ENCODE measurements around the gene TNFRSF13B.
"Not testable (repeated sequence)": the region's sequence is repeated elsewhere in the genome, so short reads cannot be mapped to it uniquely, and the experiment has no call there.

Gene TNFRSF13B

DNA sequence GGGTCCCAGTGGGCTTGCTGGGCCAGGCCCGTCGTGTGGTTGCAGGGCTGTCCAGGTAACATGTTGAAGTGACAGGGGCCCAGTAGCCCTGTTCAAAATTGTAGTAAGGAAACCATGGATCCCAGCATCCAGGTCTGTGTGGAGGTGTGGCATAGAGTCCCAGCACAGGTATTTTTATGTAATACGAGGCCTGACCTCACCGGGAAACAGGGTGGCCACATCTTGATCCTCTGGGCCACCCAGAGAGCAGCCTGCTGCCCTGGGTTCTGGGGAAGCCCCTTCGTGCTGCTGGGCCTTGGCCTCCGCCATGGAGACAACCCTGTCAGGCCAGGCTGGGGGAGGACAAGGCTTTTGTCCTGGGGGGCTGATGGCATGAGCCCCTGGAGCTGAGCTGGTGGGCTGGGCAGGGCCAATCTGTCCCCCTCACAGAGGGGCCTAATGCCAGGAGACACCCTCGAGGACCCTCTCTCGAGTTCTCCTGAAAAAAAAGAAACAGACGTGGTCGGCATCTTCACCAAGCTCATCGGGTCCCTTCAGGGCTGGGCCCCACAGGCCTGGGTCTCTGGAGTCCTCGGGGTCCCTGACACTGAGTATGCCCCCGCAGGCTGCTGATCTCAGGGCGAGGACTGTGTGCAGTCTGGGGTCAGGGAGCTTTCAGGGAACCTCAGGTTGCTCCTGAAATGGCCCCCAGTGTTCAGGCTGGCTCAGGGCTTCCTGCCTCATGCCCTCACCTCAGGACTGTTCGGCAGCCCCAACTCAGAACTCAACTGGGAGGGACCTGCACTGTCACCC lies 47.8 kb downstream of the TNFRSF13B start:
- DNase-seq, result no peak

DNA sequence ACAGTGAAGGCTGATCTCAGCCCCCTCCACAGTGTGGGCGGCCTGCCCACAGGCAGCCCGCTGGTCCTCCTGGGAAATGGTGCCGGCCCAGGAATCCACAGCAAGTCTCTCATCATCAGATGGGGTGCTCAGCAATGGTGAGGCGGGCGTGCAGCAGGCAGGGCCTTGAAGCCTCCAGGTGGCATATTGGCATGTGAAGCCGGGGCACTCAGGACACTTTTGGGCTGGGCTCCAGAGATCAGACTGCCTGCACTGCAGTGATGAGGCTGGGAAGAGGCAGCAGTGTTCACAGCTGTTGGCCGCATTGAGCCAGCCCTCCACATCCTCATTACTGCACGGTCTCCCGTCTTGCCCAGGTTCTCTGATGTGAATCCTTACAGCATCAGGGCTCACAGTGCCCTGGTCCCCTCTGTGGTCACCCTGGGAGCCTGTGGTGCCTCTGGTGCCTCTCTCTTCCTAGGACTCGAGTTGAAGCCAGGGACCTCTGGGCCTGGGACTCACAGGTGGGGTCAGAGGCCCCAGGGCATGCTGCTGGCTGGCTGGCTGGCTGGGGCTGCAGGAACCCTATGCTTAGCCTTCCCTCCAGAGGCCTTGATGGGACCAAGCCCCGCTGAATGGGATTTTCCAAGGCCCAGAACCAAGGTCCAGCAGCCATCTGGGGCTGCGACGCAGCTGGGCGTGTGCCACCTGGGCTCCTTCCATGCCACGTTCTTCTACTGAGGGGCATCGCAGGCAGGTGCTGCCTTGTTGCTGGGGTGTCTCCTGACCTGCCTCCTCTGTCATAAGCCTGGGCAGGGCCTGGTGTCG lies 48.6 kb downstream of the TNFRSF13B start:
- DNase-seq, result no peak

DNA sequence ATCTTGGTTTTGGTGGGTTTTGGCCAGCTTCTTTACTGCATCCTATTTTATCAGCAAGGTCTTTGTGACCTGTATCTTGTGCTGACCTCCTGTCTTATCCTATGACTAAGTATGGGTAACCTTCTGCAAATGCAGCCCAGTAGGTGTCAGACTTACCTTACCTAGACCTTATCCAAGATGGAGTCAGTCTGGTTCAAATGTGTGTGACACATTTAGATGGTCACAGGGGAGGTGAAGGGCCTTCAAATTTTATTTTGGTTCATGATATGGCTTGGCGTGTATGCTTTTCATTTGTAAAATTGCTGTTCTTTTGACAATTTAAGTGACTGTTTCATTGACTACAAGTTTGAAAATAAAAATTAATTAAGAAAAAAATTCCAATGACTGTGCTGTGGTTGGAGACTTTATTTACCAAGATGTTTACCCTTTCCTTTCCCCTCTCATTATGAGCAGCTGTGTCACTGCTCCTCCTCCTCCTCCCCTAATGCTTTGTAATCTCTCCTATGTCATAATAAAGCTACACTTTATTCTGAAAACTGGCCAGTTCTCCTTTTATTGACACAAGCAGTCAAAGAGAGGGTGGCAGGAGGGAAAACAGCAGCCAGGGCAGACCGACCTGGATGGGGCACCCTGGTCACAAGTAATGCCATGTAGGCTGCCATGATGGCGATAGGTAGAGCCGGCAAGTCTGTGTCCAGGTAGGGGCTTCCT lies 49.4 kb downstream of the TNFRSF13B start:
- DNase-seq, result no peak

- DNase-seq, result not testable (repeated sequence)
Observed at GRCh38 chr17:16921451-16921850, 50.5 kb downstream of the TNFRSF13B start.

- DNase-seq, result no peak
Observed at GRCh38 chr17:16920628-16921020, 51.3 kb downstream of the TNFRSF13B start.

DNA sequence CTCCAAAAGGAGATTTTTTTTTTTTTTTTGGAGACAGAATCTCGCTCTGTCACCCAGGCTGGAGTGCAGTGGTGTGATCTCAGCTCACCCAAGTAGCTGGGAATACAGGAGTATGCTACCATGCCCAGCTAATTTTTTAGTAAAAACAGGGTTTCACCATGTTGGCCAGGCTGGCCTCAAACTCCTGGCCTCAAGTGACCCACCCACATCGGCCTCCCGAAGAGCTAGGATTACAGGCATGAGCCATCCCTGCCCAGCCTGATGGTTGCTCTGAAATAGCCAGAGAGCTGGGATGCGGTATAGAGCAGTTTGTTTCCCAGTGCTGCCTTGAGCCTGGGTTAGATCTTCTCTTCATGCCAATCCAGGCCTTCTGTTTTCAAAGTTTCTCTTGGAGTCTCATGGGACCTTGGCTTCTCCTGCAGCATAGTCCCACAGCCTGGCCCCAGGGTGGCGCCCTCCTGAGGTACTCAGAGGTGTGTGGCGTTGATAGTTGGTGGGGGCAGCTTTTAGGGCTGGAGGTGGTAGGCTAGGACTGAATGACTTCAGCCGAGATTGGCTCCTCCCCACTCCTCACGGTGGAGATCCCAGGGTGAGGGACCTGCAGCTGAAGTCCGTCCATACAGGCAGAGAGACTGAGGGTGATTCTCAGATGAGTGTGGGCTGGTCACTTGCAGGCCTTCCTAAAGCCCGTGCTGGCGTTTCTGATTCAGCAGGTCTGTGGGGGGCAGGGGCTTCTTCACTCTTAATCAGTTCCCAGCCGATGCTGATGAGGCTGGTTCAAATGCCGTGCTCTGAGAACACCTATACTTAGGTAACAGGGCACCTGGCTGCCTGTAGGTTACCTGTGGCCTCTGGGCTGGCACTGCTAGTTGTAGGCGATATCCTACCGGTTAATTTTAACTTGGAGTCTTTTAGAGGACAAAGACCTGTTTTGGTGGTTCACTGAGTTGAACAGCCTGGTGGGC lies 52.0 kb downstream of the TNFRSF13B start:
- DNase-seq, result no peak

GRCh38 chr17:16918443-16918842 lies 53.5 kb downstream of the TNFRSF13B start:
- no peak for DNase-seq

- DNase-seq, result no peak
Observed at GRCh38 chr17:16917671-16918394, 54.1 kb downstream of the TNFRSF13B start.

GRCh38 chr17:16916557-16916920 lies 55.4 kb downstream of the TNFRSF13B start:
- DNase-seq, result no peak

- DNase-seq, result peak; percentile 2
Observed at GRCh38 chr17:16915752-16916556, 56.0 kb downstream of the TNFRSF13B start.

DNA sequence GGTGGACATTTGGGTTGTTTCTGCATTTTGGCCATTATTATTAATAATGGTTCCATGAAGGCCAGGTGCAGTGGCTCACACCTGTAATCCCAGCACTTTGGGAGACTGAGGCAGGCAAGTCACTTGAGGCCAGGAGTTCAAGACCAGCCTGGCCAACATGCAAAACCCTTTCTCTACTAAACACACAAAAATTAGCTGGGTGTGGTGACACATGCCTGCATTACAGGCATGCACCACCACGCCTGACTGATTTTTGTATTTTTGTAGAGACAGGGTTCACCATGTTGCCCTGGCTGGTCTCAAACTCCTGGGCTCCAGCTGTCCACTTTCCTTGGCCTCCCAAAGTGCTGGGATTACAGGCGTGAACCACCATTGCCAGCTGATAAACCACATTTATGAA lies 58.5 kb downstream of the TNFRSF13B start:
- no peak for DNase-seq

- DNase-seq, result no peak
Observed at GRCh38 chr17:16912021-16912962, 59.6 kb downstream of the TNFRSF13B start.

DNA sequence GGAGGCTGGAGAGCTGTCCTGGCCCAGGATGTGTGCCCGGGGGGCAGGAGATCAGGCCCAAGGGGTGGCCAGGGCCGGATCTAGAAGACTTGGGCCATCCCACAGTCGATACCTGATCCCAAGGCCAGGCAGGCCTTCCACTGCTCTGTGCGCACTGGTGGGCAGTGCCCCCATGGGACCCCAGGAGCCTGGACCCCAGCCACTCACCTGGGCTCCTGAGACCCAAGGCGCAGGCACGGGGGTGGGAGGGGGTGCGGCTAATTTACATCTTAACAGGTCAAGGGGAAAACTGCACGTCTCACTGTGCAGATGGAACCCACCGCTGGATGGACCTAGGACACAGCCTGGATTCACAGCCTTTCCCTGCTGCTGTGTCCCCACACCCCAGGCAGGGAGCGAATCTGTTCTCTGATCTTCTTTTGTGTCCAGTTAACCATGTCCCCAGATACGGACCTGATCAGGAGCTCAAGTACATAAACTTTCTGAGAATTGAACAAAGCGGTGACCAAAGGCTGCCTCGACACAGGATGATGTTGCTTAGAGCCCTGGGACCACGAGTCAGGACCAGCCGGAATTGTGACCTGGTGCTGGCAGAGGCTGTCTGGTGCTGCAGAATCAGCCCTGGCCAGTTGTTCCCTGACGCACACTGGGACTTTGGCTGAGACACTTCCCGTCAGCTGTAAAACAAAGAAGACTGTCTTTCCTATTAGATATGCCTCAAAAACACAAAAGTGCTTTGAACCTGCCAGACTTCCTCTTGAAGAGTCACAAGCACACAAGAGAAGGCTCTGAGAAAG lies 60.6 kb downstream of the TNFRSF13B start:
- DNase-seq, result no peak

DNA sequence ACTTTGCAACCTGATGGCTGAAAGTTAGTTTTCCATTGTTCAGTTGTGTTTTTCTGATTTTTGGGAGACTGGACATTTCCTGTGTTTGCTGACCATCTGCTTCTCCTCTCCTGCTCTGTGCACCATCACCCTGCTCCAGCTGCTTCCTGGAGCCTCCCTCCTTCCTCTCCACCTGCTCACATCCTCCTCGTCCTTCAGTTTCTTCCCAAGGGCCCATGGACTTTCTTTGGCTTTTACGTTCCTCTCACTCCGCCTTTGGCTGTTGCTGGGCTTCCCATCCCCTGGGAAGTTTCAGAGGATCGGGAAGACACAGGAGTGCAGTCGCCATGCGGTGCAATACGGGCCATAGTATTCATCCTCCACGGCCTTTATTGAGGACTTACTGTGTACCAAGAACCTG lies 61.6 kb downstream of the TNFRSF13B start:
- no peak for DNase-seq

DNA sequence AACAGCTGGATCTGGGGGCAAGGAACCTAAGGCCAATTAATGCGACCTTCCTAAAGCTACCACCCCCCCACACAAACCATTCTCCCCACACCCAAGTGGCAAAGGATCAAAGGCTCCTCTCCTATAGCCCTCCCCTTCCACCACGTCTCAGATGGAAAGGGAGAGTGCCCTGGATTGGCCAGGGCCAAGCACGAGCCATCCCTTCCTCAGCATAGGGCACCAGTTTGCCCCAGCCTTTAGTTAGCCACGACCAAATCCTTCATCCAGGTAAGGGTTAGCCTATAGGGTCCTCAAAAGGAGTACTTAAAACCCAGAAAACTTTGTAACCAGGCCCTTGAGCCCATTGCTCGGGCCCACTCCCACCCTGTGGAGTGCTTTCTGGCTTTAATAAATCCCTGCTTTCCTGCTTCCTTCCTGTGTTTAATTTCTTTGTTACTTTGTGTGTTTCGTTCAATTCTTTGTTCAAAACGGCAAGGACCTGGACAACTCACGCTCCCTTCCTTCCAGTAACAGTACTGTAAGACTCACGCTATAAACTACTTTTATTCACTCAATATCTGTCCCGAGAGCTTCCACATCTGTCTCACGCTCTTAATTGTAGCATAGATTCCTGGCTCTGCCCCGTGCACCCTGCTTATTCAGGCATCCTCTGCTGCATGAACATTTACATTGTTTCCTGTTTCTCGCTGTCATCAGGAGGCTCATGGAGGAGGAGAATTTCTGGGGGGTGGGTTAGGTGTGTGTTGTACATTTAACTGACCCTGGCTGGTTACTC lies 62.3 kb downstream of the TNFRSF13B start:
- DNase-seq, result no peak

DNA sequence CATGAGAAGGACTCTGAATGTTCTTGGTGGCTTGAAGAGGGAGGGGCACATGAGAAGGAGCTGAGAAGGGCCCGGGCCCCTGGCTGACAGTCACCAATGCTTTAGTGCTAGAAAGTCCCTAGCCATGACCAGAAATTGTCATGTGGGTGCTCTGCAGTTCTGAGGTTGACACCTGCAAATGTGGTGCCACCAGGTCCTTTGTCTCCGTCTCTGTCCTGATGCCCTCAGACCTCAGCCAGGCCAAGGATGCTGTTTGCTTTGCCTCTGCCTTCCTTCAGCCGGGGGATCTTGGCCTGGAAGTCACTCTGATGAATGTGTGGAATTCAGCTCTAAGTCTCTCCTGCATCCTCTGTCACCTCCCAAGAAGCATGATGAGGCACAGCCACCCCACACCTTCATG lies 63.6 kb downstream of the TNFRSF13B start:
- no peak for DNase-seq

- DNase-seq, result no peak
Observed at GRCh38 chr17:16906680-16907079, 65.2 kb downstream of the TNFRSF13B start.

DNA sequence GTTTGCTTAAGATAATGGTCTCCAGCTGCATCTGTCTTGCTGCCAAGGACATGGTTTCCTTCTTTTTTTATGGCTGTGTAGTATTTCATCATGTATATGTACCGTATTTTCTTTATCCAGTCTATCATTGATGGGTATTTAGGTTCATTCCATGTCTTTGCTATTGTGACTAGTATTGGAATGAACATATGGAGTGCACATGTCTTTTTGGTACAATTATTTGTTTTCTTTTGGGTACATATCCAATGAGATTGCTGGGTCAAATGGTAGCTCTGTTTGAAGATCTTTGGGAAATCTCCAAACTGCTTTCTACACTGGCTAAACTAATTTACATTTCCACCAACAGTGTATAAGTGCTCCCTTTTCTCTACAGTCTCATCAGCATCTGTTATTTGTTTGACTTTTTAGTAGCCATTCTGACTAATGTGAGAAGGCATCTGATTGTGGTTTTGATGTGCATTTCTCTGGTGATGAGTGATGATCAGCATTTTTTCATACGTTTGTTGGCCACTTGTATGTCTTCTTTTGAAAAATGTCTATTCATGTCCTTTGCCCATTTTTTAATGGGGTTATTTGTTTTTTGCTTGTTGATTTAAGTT lies 66.2 kb downstream of the TNFRSF13B start:
- DNase-seq, result no peak

Data from NCI-H526 treated with DMSO at 0.1 percent for 48 hours (cell line).